Right lobe of liver (tissue), 4 donors: Measurements from ENCODE around the gene OAF.
A peak's percentile ranks its signal among the peaks of the same experiment; 100 is the strongest.

Experiments
- POLR2A ChIP-seq: fragments of 450-650 bp; IDR thresholded peaks from one replicate; pipeline ENCODE4 v1.6.1; 2017; ENCODE audit warnings: antibody characterized with exemption, mild to moderate bottlenecking
- TF ChIP-seq, protein P1 (sequence below), 4 donors: fragments of 200-600 bp in 3 of 4; fragments of 450-650 bp in 1 of 4; IDR thresholded peaks; one replicate each; pipeline versions ENCODE4 v1.5.1 to v1.8.0; 2016 to 2022; ENCODE audit warnings: antibody characterized with exemption in 4 of 4, mild to moderate bottlenecking in 2 of 4
- donor health status: DM: no; HTN: no; CAD: no.
- donor health status: DM: no; HTN: no; CAD: no.
- donor health status: DM: no; HTN: yes; CAD: no.

GRCh38 chr11:120214581-120214980, 3.7 kb downstream of the OAF start:
- TF ChIP-seq, protein P1, sequence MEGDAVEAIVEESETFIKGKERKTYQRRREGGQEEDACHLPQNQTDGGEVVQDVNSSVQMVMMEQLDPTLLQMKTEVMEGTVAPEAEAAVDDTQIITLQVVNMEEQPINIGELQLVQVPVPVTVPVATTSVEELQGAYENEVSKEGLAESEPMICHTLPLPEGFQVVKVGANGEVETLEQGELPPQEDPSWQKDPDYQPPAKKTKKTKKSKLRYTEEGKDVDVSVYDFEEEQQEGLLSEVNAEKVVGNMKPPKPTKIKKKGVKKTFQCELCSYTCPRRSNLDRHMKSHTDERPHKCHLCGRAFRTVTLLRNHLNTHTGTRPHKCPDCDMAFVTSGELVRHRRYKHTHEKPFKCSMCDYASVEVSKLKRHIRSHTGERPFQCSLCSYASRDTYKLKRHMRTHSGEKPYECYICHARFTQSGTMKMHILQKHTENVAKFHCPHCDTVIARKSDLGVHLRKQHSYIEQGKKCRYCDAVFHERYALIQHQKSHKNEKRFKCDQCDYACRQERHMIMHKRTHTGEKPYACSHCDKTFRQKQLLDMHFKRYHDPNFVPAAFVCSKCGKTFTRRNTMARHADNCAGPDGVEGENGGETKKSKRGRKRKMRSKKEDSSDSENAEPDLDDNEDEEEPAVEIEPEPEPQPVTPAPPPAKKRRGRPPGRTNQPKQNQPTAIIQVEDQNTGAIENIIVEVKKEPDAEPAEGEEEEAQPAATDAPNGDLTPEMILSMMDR (IDR thresholded peaks at IDR 0.05): no peak
- TF ChIP-seq POLR2A: peak; percentile 22
